ENCODE measurements around the gene SHC3. TPM values are rescaled to one million over a fixed set of nuclear protein-coding genes. Genes with fewer than 3 reads are reported as not detected.

Gene SHC3
- total and polyA plus RNA-seq, 2 donors (not counting 3 experiments of a cell fraction or from before 2014, with no cell fraction given) = 1.0 to 2.0 TPM

- intact Hi-C loops (cut with micrococcal nuclease) (no loop called here), dilution Hi-C loops (cut with MboI; ENCODE audit: extremely low pct_ligation_motif_present, low sequenced_read_pairs) (no loop called here)
- Histone ChIP-seq H3K4me1 (ENCODE audit: control insufficient read depth, extremely low read depth, insufficient read depth, low read length) (no peaks in the 10 kb centered on the region), H3K27me3 (ENCODE audit: control insufficient read depth in 2 of 2, insufficient read depth in 2 of 2, low read length in 2 of 2) (no peaks in the 10 kb centered on the region), H3K4me3 (replicated peaks in 1 of 3; ENCODE audit: insufficient read depth in 1 of 3, low read depth in 1 of 3, low read length in 3 of 3) (no peak overlapping the region), H4K20me1 (replicated peaks; ENCODE audit: control insufficient read depth, extremely low read depth, insufficient read depth, low read length) (no peaks in the 10 kb centered on the region), H3K79me2 (ENCODE audit: control insufficient read depth, insufficient read depth, low read length) (no peaks in the 10 kb centered on the region), H3K9me1 (replicated peaks; ENCODE audit: control insufficient read depth, extremely low read depth, insufficient read depth, low read length) (no peaks in the 10 kb centered on the region), H3K9me3 (replicated peaks; ENCODE audit: control insufficient read depth, insufficient read depth, low read length) (no peaks in the 10 kb centered on the region), H3K27ac (ENCODE audit: insufficient read depth, low read depth, low read length) (no peak overlapping the region), H3K4me2 (ENCODE audit: insufficient read depth, low read length) (no peak overlapping the region), H2AFZ (ENCODE audit: low read depth, low read length) (no peak overlapping the region), H3K36me3 (ENCODE audit: control insufficient read depth in 2 of 2, extremely low read depth in 1 of 2, insufficient read depth in 2 of 2, low read length in 2 of 2) (no peaks in the 10 kb centered on the region), H3K9ac (replicated peaks; ENCODE audit: extremely low read depth, insufficient read depth, low read length) (no peak overlapping the region)
- POLR2A ChIA-PET = no interaction called here
- CTCF ChIA-PET = no interaction called here
- no peak for TF ChIP-seq MYC (IDR thresholded peaks at IDR 0.05; ENCODE audit: low read depth, low read length)
- no peak for TF ChIP-seq CTCF (IDR thresholded peaks at IDR 0.05; ENCODE audit: extremely low read depth in 1 of 2, insufficient read depth in 1 of 2, low read depth in 1 of 2, low read length in 2 of 2)
- TF ChIP-seq GATA2 (IDR thresholded peaks at IDR 0.05; ENCODE audit: insufficient read depth, insufficient read length, low read depth, low read length) = no peak
- DNase-seq (ENCODE audit: low read depth, low spot score) (no peak), FAIRE-seq (no peak)
- no TSS peak for BruUV-seq (replicated peaks)
These were observed 11.8 kb downstream of the SHC3 start for GRCh38 chr9:89166852-89167251.

GRCh38 chr9:89165880-89166279 lies 12.7 kb downstream of the SHC3 start:
- no peak for DNase-seq (ENCODE audit: low read depth, low spot score)
- Histone ChIP-seq H3K9me3 (replicated peaks; ENCODE audit: control insufficient read depth, insufficient read depth, low read length) (no peaks in the 10 kb centered on the region), H3K9ac (replicated peaks; ENCODE audit: extremely low read depth, insufficient read depth, low read length) (no peak overlapping the region), H3K36me3 (ENCODE audit: control insufficient read depth in 2 of 2, extremely low read depth in 1 of 2, insufficient read depth in 2 of 2, low read length in 2 of 2) (no peaks in the 10 kb centered on the region), H3K4me2 (ENCODE audit: insufficient read depth, low read length) (no peak overlapping the region), H2AFZ (ENCODE audit: low read depth, low read length) (no peak overlapping the region), H3K4me1 (ENCODE audit: control insufficient read depth, extremely low read depth, insufficient read depth, low read length) (no peaks in the 10 kb centered on the region), H3K27me3 (ENCODE audit: control insufficient read depth in 2 of 2, insufficient read depth in 2 of 2, low read length in 2 of 2) (no peaks in the 10 kb centered on the region), H3K79me2 (ENCODE audit: control insufficient read depth, insufficient read depth, low read length) (no peaks in the 10 kb centered on the region), H3K27ac (ENCODE audit: insufficient read depth, low read depth, low read length) (no peak overlapping the region), H3K9me1 (replicated peaks; ENCODE audit: control insufficient read depth, extremely low read depth, insufficient read depth, low read length) (no peaks in the 10 kb centered on the region), H4K20me1 (replicated peaks; ENCODE audit: control insufficient read depth, extremely low read depth, insufficient read depth, low read length) (no peaks in the 10 kb centered on the region), H3K4me3 (replicated peaks in 1 of 3; ENCODE audit: insufficient read depth in 1 of 3, low read depth in 1 of 3, low read length in 3 of 3) (no peak overlapping the region)
- CTCF ChIA-PET = no interaction called here
- TF ChIP-seq FOS (IDR thresholded peaks at IDR 0.05; ENCODE audit: borderline replicate concordance, insufficient read depth, low read length) = no peak
- TF ChIP-seq GATA2 (IDR thresholded peaks at IDR 0.05; ENCODE audit: insufficient read depth, insufficient read length, low read depth, low read length) = no peak
- no peak for TF ChIP-seq POLR2AphosphoS5 (IDR thresholded peaks at IDR 0.05; ENCODE audit: insufficient read depth, low read depth, low read length)
- no peak for TF ChIP-seq POLR2A (IDR thresholded peaks at IDR 0.05; ENCODE audit: low read depth, low read length)
- no peak for TF ChIP-seq MAX (IDR thresholded peaks at IDR 0.05; ENCODE audit: insufficient read depth, insufficient read length)
- TF ChIP-seq JUN (IDR thresholded peaks at IDR 0.05; ENCODE audit: borderline replicate concordance, insufficient read depth, insufficient read length, low read depth) = no peak
- no peak for TF ChIP-seq CTCF (IDR thresholded peaks at IDR 0.05; ENCODE audit: extremely low read depth in 1 of 2, insufficient read depth in 1 of 2, low read depth in 1 of 2, low read length in 2 of 2)
- TF ChIP-seq MYC (IDR thresholded peaks at IDR 0.05; ENCODE audit: low read depth, low read length) = no peak
- FAIRE-seq = no peak
- intact Hi-C loops (cut with micrococcal nuclease) (no loop called here), dilution Hi-C loops (cut with MboI; ENCODE audit: extremely low pct_ligation_motif_present, low sequenced_read_pairs) (no loop called here)
- BruUV-seq (replicated peaks) = no TSS peak
- POLR2A ChIA-PET = no interaction called here
